Transverse colon (tissue), 4 donors: Measurements from ENCODE around the gene UTP25.

Experiments used
- CTCF ChIP-seq, 5 experiments: fragments of 200-600 bp in 3 of 5; fragments of 450-650 bp in 2 of 5; sonication (generic) in 3 of 5; IDR thresholded peaks; 1 replicate in 2 of 5; 2 replicates in 3 of 5; pipeline ENCODE4 v1.5.1; 2016 to 2017; ENCODE audit warnings: antibody characterized with exemption in 5 of 5, inconsistent platforms in 3 of 5, mild to moderate bottlenecking in 2 of 5, moderate library complexity in 1 of 5
- EP300 ChIP-seq: sonication (generic); formaldehyde crosslinking; IDR thresholded peaks from one replicate; pipeline ENCODE4 v1.6.1; 2017; ENCODE audit warnings: antibody characterized with exemption, low read depth
- POLR2A ChIP-seq: fragments of 450-650 bp; IDR thresholded peaks from one replicate; pipeline ENCODE4 v1.6.1; 2016; ENCODE audit warnings: antibody characterized with exemption, mild to moderate bottlenecking, moderate library complexity
- POLR2AphosphoS5 ChIP-seq, 3 donors: sonication (generic); formaldehyde crosslinking; IDR thresholded peaks; one replicate each; pipeline ENCODE4 v1.6.1; 2016; ENCODE audit warnings: antibody characterized with exemption in 3 of 3

GRCh38 chr1:209845408-209845725 lies 17.6 kb downstream of the UTP25 start:
- TF ChIP-seq CTCF (IDR thresholded peaks at IDR 0.05) (no peak), POLR2AphosphoS5 (IDR thresholded peaks at IDR 0.05) (no peak), EP300 (no peak), POLR2A (no peak)
